ENCODE measurements around the gene ANKRD13A. TPM values are rescaled to one million over a fixed set of nuclear protein-coding genes. Genes with fewer than 3 reads are reported as not detected.

Gene ANKRD13A
- total RNA-seq, 1 experiment from 2014 or later, result 19.9 TPM

DNA sequence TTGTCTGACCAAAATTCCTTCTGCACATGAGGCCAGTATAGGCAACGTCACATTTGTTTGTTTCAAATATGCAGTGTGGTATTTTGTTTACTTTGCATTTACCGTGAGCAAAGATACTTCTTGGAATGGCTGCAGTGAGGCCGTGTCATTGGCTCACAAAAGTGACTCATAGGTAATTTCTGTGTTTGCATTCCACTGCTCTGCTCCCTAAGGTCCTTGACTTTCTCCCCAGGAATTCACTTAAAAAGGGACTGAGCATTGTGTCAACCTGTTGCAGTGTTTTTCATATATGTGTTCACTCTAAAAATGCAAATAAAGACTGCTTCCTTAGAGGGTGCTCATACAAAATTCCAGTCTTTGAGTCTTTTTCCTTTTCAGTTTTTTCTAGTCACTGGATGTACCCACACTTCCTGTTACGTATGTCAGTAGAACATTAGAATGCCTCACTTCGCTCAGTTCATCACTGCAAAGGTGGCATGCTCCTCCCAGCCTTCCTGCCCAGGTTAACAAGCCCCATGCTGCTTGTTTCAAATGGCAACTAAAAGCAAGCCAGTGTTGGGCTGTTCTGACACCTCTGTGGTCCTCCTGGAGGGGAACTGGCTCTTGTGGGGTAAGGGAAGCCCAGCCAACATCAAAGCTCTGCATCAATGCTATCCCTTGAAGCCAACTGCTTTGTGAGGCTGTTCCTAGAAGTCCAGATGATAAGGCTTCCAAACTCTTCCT is 40.0 kb downstream of the ANKRD13A start:
- Histone ChIP-seq H3K4me2 (ENCODE audit: low read length) (peak overlapping the region; percentile 25), H3K27ac (ENCODE audit: low read depth, low read length) (peak overlapping the region; percentile 35; the same call in 1 of the 2 replicates), H3K79me2 (ENCODE audit: insufficient read depth, low read length) (peaks cover 14% of the 10 kb centered on the region; the same call in 1 of the 2 replicates), H3K9me3 (ENCODE audit: control insufficient read depth in 1 of 2, insufficient read depth in 1 of 2, low read depth in 1 of 2, low read length in 2 of 2) (no peaks in the 10 kb centered on the region), H3K4me3 (replicated peaks in 1 of 2; ENCODE audit: low read depth in 1 of 2, low read length in 2 of 2) (no peak overlapping the region), H3K27me3 (ENCODE audit: insufficient read depth, low read length) (no peaks in the 10 kb centered on the region), H3K4me1 (ENCODE audit: control insufficient read depth in 1 of 2, insufficient read depth in 2 of 2, low read length in 2 of 2) (peaks cover 12 to 19% of the 10 kb centered on the region in 2 experiments), H2AFZ (ENCODE audit: low read depth, low read length, poor library complexity, severe bottlenecking) (no peak overlapping the region), H3K9ac (ENCODE audit: low read length) (0 out of 2 replicates have a peak overlapping the region, but pooled peaks have one; percentile 8), H3K9me2 (ENCODE audit: insufficient read depth) (no peaks in the 10 kb centered on the region), H4K20me1 (ENCODE audit: insufficient read depth) (no peaks in the 10 kb centered on the region), H3K36me3 (ENCODE audit: control insufficient read depth in 1 of 2, insufficient read depth in 2 of 2, low read length in 2 of 2) (peaks cover 7 to 14% of the 10 kb centered on the region in 2 experiments; a peak in 3 of 4 replicates)
- intact Hi-C loops (cut with micrococcal nuclease), result loop anchor here (5.0 kb wide), 1 partner anchor 187 kb away; no protein-coding TSS in a partner anchor
- BruUV-seq (replicated peaks), result no TSS peak
- ChIA-PET POLR2A (no interaction called here), RAD21 (ENCODE audit: low non-redundant PET in 1 of 2, low total read pairs in 2 of 2, uncharacterized antibody in 2 of 2, unreplicated experiment in 2 of 2) (no interaction called here), CTCF (interaction anchor here (0.8 kb wide), 1 partner anchor 392 kb away, joined by 3 read pairs; no protein-coding TSS in a partner anchor)
- DNase-seq (ENCODE audit: low read depth, low spot score) (no peak), ATAC-seq (peak; percentile 68)
- TF ChIP-seq TCF7L2 (IDR thresholded peaks at IDR 0.05; ENCODE audit: borderline replicate concordance, extremely low read depth, insufficient read depth, insufficient read length) (no peak), ELF1 (IDR thresholded peaks at IDR 0.05; ENCODE audit: borderline replicate concordance, low read depth) (no peak), ZBTB33 (IDR thresholded peaks at IDR 0.05; ENCODE audit: extremely low read depth, insufficient replicate concordance, low read length) (no peak), SP1 (IDR thresholded peaks at IDR 0.05; ENCODE audit: low read depth) (0 out of 2 replicates have a peak, but pooled peaks have one; percentile 21), FOSL1 (IDR thresholded peaks at IDR 0.05; ENCODE audit: low read depth) (peak; percentile 46), JUND (IDR thresholded peaks at IDR 0.05) (peak; percentile 21; the same call in 1 of the 2 replicates)
